ENCODE data around the gene IGF2BP2. TPM values are rescaled to one million over a fixed set of nuclear protein-coding genes. Genes with fewer than 3 reads are reported as not detected.

The IGF2BP2 gene
- total and polyA plus RNA-seq, 9 of the 15 experiments (the other 6 are each of a cell fraction or from before 2014, with no cell fraction given): 3.2 to 59.6 (median 30.5) TPM

DNA sequence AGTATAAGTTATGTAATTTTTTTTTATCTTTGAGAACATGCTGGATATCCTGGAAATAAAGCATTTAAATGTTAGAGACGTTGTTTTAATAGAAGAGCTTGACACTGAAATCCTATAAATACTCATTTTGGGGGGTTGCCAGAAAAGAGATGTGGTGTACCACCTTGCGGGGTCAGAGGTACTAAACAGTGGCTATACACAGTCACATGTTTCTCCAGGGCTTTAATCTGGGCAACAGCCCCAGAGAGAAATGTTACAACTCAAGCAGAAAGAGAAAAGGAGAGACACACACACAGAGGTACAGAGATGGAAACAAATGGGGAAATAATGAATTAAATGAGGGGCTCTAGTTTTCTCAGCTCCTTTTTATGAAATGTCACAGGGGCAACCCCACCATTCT lies 124.9 kb downstream of the IGF2BP2 start:
- no TSS peak for BruUV-seq (replicated peaks)
- no peaks in the 10 kb centered on the region for H3K27me3 ChIP-seq (ENCODE audit: control insufficient read depth in 2 of 2, insufficient read depth in 2 of 2, low read length in 2 of 2)
- FAIRE-seq (no peak), ATAC-seq (no peak), DNase-seq (ENCODE audit: extremely low read depth in 1 of 4, low spot score in 3 of 4) (no peak)
- WGBS (ENCODE audit: insufficient coverage, low coverage, missing lambda C conversion rate): 79% methylated on average over 2 of the region's 2 CpGs
- H3K4me3 ChIP-seq: no peak overlapping the region
- peaks cover 4 to 32% of the 10 kb centered on the region in 2 experiments for H3K4me1 ChIP-seq (replicated peaks in 1 of 2; ENCODE audit: control insufficient read depth in 2 of 2, insufficient read depth in 2 of 2, low read length in 2 of 2)
- ChIA-PET CTCF (ENCODE audit: low intra/inter-chr PET ratio) (no interaction called here), POLR2A (interaction anchor here (2.5 kb wide), 1 partner anchor 11 kb away, joined by 7 read pairs; no protein-coding TSS in a partner anchor)
- no peaks in the 10 kb centered on the region for H3K9me3 ChIP-seq (replicated peaks; ENCODE audit: control insufficient read depth, insufficient read depth, low read depth, low read length)
- no peak overlapping the region for H3K27ac ChIP-seq (ENCODE audit: extremely low read depth, low read depth, low read length)
- intact Hi-C loops (cut with micrococcal nuclease): no loop called here
- H4K20me1 ChIP-seq (replicated peaks; ENCODE audit: control insufficient read depth, insufficient read depth, low read length): no peaks in the 10 kb centered on the region
- no peak overlapping the region for H3K4me2 ChIP-seq (ENCODE audit: insufficient read depth, low read length)
- no peaks in the 10 kb centered on the region for H3K9me1 ChIP-seq (ENCODE audit: control insufficient read depth, insufficient read depth, low read length)
- peaks cover 55% of the 10 kb centered on the region for H3K79me2 ChIP-seq (ENCODE audit: control insufficient read depth, insufficient read depth, low read length)
- H3K36me3 ChIP-seq (ENCODE audit: control insufficient read depth, insufficient read depth, low read length): peaks cover 6% of the 10 kb centered on the region; the same call in 2 of the 3 replicates
- H3K9ac ChIP-seq (ENCODE audit: insufficient read depth in 1 of 2, low read depth in 2 of 2, low read length in 2 of 2): no peak overlapping the region
- H2AFZ ChIP-seq (ENCODE audit: low read depth, low read length): no peak overlapping the region
- in situ Hi-C loops (cut with MboI): no loop called here
- TF ChIP-seq PBX2 (CRISPR knock-in tag; IDR thresholded peaks at IDR 0.05; ENCODE audit: low read depth) (no peak), PBX2 (tag; conservative IDR thresholded peaks at IDR 0.05; ENCODE audit: low read depth) (no peak), TSHZ1 (CRISPR knock-in tag; IDR thresholded peaks at IDR 0.05) (no peak), ZNF212 (CRISPR knock-in tag; IDR thresholded peaks at IDR 0.05) (no peak), SMC3 (conservative IDR thresholded peaks at IDR 0.05; ENCODE audit: insufficient read depth, low read depth, low read length) (no peak), HMGXB4 (CRISPR knock-in tag; IDR thresholded peaks at IDR 0.05) (no peak), E2F6 (IDR thresholded peaks at IDR 0.05; ENCODE audit: borderline replicate concordance in 1 of 2, extremely low read depth in 1 of 2, insufficient read depth in 1 of 2, insufficient read length in 1 of 2, low read depth in 1 of 2, low read length in 1 of 2, poor library complexity in 1 of 2, severe bottlenecking in 1 of 2) (no peak)
- TF ChIP-seq, protein P1, sequence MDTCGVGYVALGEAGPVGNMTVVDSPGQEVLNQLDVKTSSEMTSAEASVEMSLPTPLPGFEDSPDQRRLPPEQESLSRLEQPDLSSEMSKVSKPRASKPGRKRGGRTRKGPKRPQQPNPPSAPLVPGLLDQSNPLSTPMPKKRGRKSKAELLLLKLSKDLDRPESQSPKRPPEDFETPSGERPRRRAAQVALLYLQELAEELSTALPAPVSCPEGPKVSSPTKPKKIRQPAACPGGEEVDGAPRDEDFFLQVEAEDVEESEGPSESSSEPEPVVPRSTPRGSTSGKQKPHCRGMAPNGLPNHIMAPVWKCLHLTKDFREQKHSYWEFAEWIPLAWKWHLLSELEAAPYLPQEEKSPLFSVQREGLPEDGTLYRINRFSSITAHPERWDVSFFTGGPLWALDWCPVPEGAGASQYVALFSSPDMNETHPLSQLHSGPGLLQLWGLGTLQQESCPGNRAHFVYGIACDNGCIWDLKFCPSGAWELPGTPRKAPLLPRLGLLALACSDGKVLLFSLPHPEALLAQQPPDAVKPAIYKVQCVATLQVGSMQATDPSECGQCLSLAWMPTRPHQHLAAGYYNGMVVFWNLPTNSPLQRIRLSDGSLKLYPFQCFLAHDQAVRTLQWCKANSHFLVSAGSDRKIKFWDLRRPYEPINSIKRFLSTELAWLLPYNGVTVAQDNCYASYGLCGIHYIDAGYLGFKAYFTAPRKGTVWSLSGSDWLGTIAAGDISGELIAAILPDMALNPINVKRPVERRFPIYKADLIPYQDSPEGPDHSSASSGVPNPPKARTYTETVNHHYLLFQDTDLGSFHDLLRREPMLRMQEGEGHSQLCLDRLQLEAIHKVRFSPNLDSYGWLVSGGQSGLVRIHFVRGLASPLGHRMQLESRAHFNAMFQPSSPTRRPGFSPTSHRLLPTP (IDR thresholded peaks at IDR 0.05; ENCODE audit: borderline replicate concordance, extremely low read depth, insufficient read length): no peak
